Measurements from ENCODE around the gene WDR93. TPM values are rescaled to one million over a fixed set of nuclear protein-coding genes. Genes with fewer than 3 reads are reported as not detected.
"Not testable (repeated sequence)": the region's sequence is repeated elsewhere in the genome, so short reads cannot be mapped to it uniquely, and the experiment has no call there.

Gene WDR93
- total RNA-seq, 2 experiments from 2014 or later, result 0.19 TPM; not detected in 1

DNA sequence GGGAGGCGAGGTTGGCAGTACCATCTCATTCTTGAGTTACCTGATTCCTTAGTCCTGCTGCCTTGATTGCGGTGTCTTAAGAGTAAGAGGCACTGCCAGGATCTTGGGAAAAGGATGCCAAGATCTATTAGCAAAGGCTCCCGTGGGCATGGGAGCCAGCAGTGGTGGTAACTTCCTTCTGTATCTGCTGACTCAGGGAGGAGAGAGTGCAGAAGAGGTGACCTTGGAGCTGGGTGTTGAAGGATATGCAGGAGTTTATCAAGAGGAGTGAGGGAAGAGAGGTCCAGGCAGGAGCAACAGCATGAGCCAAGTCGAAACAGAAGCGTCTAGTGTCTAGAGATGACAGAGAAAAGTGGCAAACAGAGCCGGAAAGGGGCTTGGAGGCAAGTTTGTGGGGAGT lies 90.0 kb downstream of the WDR93 start:
- TF ChIP-seq EZH2phosphoT487 (IDR thresholded peaks at IDR 0.05; ENCODE audit: borderline replicate concordance, low read depth, low read length), result no peak
- TF ChIP-seq, protein P1, sequence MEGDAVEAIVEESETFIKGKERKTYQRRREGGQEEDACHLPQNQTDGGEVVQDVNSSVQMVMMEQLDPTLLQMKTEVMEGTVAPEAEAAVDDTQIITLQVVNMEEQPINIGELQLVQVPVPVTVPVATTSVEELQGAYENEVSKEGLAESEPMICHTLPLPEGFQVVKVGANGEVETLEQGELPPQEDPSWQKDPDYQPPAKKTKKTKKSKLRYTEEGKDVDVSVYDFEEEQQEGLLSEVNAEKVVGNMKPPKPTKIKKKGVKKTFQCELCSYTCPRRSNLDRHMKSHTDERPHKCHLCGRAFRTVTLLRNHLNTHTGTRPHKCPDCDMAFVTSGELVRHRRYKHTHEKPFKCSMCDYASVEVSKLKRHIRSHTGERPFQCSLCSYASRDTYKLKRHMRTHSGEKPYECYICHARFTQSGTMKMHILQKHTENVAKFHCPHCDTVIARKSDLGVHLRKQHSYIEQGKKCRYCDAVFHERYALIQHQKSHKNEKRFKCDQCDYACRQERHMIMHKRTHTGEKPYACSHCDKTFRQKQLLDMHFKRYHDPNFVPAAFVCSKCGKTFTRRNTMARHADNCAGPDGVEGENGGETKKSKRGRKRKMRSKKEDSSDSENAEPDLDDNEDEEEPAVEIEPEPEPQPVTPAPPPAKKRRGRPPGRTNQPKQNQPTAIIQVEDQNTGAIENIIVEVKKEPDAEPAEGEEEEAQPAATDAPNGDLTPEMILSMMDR (conservative IDR thresholded peaks at IDR 0.05; ENCODE audit: low read length), result no peak
- no peaks in the 10 kb centered on the region for H3K79me2 ChIP-seq (ENCODE audit: insufficient read depth, low read depth, low read length)
- no peak overlapping the region for H3K27ac ChIP-seq (ENCODE audit: low read depth, low read length, poor library complexity, severe bottlenecking)
- H3K36me3 ChIP-seq (ENCODE audit: insufficient read depth, low read length), result no peaks in the 10 kb centered on the region
- no peak for DNase-seq (ENCODE audit: low spot score)
- H3K4me2 ChIP-seq (ENCODE audit: low read length), result no peak overlapping the region
- intact Hi-C loops (cut with micrococcal nuclease; ENCODE audit: unreplicated experiment), result no loop called here
- no peaks in the 10 kb centered on the region for H4K20me1 ChIP-seq (ENCODE audit: insufficient read depth, low read length)
- no peaks in the 10 kb centered on the region for H3K9me3 ChIP-seq (ENCODE audit: low read length)
- ChIA-PET CTCF (ENCODE audit: unreplicated experiment) (no interaction called here), POLR2A (no interaction called here)
- H3K9me2 ChIP-seq (ENCODE audit: insufficient read depth, low read length), result no peaks in the 10 kb centered on the region
- no peak overlapping the region for H3K4me3 ChIP-seq (ENCODE audit: low read depth, low read length, poor library complexity, severe bottlenecking)
- no TSS peak for BruUV-seq (replicated peaks)
- H2AFZ ChIP-seq (ENCODE audit: low read length), result no peak overlapping the region
- H3K4me1 ChIP-seq (ENCODE audit: insufficient read depth, low read length, poor library complexity, severe bottlenecking), result no peaks in the 10 kb centered on the region

DNA sequence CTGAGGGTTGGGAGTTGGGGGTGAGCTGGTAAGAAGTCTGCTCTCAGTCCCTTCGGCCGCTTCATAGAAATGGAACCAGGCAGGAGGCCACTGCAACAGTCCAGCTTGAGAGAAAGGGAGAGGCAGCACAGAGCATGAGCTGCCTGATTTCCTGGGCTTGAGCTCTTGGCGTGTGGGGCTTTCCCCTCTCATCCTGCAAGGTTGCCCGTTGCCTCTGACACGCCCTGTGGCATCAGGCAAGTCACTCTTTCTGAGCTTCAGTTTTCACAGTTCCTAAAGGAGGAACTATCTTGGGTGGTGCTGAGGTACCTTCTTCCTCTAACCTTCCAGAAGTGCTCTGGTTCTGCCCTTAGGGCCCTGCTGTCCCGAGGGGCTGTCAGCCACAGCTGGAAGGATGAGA lies 90.4 kb downstream of the WDR93 start:
- H3K4me2 ChIP-seq (ENCODE audit: low read length), result no peak overlapping the region
- no peak overlapping the region for H2AFZ ChIP-seq (ENCODE audit: low read length)
- H3K4me1 ChIP-seq (ENCODE audit: insufficient read depth, low read length, poor library complexity, severe bottlenecking), result no peaks in the 10 kb centered on the region
- no peaks in the 10 kb centered on the region for H3K9me3 ChIP-seq (ENCODE audit: low read length)
- no peaks in the 10 kb centered on the region for H4K20me1 ChIP-seq (ENCODE audit: insufficient read depth, low read length)
- DNase-seq (ENCODE audit: low spot score), result no peak
- H3K79me2 ChIP-seq (ENCODE audit: insufficient read depth, low read depth, low read length), result no peaks in the 10 kb centered on the region
- intact Hi-C loops (cut with micrococcal nuclease; ENCODE audit: unreplicated experiment), result no loop called here
- BruUV-seq (replicated peaks), result no TSS peak
- H3K27ac ChIP-seq (ENCODE audit: low read depth, low read length, poor library complexity, severe bottlenecking), result no peak overlapping the region
- ChIA-PET CTCF (ENCODE audit: unreplicated experiment) (no interaction called here), POLR2A (no interaction called here)
- TF ChIP-seq, protein P1 (conservative IDR thresholded peaks at IDR 0.05; ENCODE audit: low read length), result no peak
- TF ChIP-seq EZH2phosphoT487 (IDR thresholded peaks at IDR 0.05; ENCODE audit: borderline replicate concordance, low read depth, low read length), result no peak
- H3K36me3 ChIP-seq (ENCODE audit: insufficient read depth, low read length), result no peaks in the 10 kb centered on the region
- no peak overlapping the region for H3K4me3 ChIP-seq (ENCODE audit: low read depth, low read length, poor library complexity, severe bottlenecking)
- H3K9me2 ChIP-seq (ENCODE audit: insufficient read depth, low read length), result no peaks in the 10 kb centered on the region

DNA sequence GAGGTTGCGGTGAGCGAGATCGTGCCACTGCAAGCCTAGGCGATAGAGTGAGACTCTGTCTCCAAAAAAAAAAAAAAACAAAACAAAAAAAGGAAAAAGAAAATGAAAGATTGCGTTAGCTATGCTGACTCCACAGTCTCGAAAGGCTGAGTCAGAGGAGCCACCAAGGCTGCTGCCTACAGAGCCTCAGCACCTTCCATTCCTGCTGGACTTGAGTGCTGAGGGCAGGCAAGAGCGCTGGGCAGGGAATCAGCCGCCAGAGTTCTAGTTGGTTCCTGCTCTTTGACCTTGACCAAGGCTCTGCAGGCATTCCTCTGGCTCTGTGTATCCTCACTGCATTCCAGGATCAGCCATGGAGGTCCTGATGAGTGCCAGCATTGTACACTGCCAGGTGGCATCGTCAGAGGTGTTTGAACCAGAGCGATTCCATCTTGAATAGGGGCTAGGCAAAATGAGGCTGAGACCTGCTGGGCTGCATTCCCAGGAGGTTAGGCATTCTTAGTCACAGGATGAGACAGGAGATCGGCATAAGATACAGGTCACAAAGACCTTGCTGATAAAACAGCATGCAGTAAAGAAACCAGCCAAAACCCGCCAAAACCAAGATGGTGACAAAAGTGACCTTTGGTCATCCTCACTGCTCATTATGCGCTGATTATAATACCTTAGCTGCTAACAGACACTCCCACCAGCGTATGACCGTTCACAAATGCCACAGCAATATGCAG lies 91.4 kb downstream of the WDR93 start:
- Histone ChIP-seq H3K4me1 (ENCODE audit: insufficient read depth, low read length, poor library complexity, severe bottlenecking) (no peaks in the 10 kb centered on the region), H4K20me1 (ENCODE audit: insufficient read depth, low read length) (no peaks in the 10 kb centered on the region), H3K4me2 (ENCODE audit: low read length) (no peak overlapping the region), H2AFZ (ENCODE audit: low read length) (no peak overlapping the region), H3K79me2 (ENCODE audit: insufficient read depth, low read depth, low read length) (no peaks in the 10 kb centered on the region), H3K36me3 (ENCODE audit: insufficient read depth, low read length) (no peaks in the 10 kb centered on the region), H3K27ac (ENCODE audit: low read depth, low read length, poor library complexity, severe bottlenecking) (no peak overlapping the region), H3K9me3 (ENCODE audit: low read length) (no peaks in the 10 kb centered on the region), H3K4me3 (ENCODE audit: low read depth, low read length, poor library complexity, severe bottlenecking) (no peak overlapping the region), H3K9me2 (ENCODE audit: insufficient read depth, low read length) (no peaks in the 10 kb centered on the region)
- TF ChIP-seq, protein P1 (conservative IDR thresholded peaks at IDR 0.05; ENCODE audit: low read length), result no peak
- TF ChIP-seq EZH2phosphoT487 (IDR thresholded peaks at IDR 0.05; ENCODE audit: borderline replicate concordance, low read depth, low read length), result no peak
- no TSS peak for BruUV-seq (replicated peaks)
- DNase-seq (ENCODE audit: low spot score), result no peak
- ChIA-PET CTCF (ENCODE audit: unreplicated experiment) (interaction anchor here (0.6 kb wide), 1 partner anchor 96 kb away, joined by 4 read pairs; no protein-coding TSS in a partner anchor), POLR2A (interaction anchor here (0.5 kb wide), 1 partner anchor 107 kb away, joined by 3 read pairs; no protein-coding TSS in a partner anchor)
- intact Hi-C loops (cut with micrococcal nuclease; ENCODE audit: unreplicated experiment), result no loop called here

DNA sequence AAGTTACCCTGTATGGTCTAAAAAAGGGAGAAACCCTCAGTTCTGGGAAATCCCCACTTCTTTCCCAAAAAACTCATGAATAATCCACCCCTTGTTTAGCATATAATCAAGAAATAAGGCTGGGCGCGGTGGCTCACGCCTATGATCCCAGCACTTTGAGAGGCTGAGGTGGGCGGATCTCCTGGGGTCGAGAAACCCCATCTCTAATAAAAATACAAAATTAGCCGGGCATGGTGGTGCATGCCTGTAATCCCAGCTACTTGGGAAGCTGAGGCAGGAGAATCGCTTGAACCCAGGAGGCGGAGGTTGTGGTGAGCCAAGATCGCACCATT lies 92.0 kb downstream of the WDR93 start:
- H2AFZ ChIP-seq (ENCODE audit: low read length); CTCF ChIA-PET (ENCODE audit: unreplicated experiment); H3K4me1 ChIP-seq (ENCODE audit: insufficient read depth, low read length, poor library complexity, severe bottlenecking); H3K4me2 ChIP-seq (ENCODE audit: low read length); H4K20me1 ChIP-seq (ENCODE audit: insufficient read depth, low read length); H3K9me2 ChIP-seq (ENCODE audit: insufficient read depth, low read length); DNase-seq (ENCODE audit: low spot score); H3K79me2 ChIP-seq (ENCODE audit: insufficient read depth, low read depth, low read length); H3K36me3 ChIP-seq (ENCODE audit: insufficient read depth, low read length); H3K4me3 ChIP-seq (ENCODE audit: low read depth, low read length, poor library complexity, severe bottlenecking); intact Hi-C loops (cut with micrococcal nuclease; ENCODE audit: unreplicated experiment); H3K9me3 ChIP-seq (ENCODE audit: low read length); BruUV-seq (replicated peaks); H3K27ac ChIP-seq (ENCODE audit: low read depth, low read length, poor library complexity, severe bottlenecking): not testable (repeated sequence)
- POLR2A ChIA-PET, result interaction anchor here (0.5 kb wide), 1 partner anchor 106 kb away, joined by 3 read pairs; no protein-coding TSS in a partner anchor

Measured in OCI-LY7 (cell line).